Measurements from ENCODE around the gene RUBCN.

Gene RUBCN

GRCh38 chr3:197711973-197712707 lies 24.6 kb downstream of the RUBCN start (continued):
- no peak for TF ChIP-seq ZBTB6 (tag by site-specific recombination; IDR thresholded peaks at IDR 0.05)
- peak; percentile 82 for TF ChIP-seq ZNF366 (tag by site-specific recombination; conservative IDR thresholded peaks at IDR 0.05)
- no peak for TF ChIP-seq GLI2 (tag by site-specific recombination; IDR thresholded peaks at IDR 0.05; ENCODE audit: borderline replicate concordance, low read depth)
- TF ChIP-seq PRDM6 (tag by site-specific recombination; IDR thresholded peaks at IDR 0.05), result peak; percentile 20; the same call in 1 of the 2 replicates
- no peak for TF ChIP-seq ZNF704 (tag by site-specific recombination; IDR thresholded peaks at IDR 0.05)
- TF ChIP-seq ZNF513 (tag by site-specific recombination; IDR thresholded peaks at IDR 0.05), result no peak
- TF ChIP-seq ZNF600 (tag by site-specific recombination; IDR thresholded peaks at IDR 0.05), result peak; percentile 99
- peak; percentile 92 for TF ChIP-seq ZNF629 (tag by site-specific recombination; IDR thresholded peaks at IDR 0.05)
- TF ChIP-seq ZNF16 (tag by site-specific recombination; IDR thresholded peaks at IDR 0.05; ENCODE audit: low read depth), result no peak
- TF ChIP-seq ZNF707 (tag by site-specific recombination; IDR thresholded peaks at IDR 0.05), result no peak
- TF ChIP-seq ZNF785 (tag by site-specific recombination; IDR thresholded peaks at IDR 0.05), result no peak
- no peak for TF ChIP-seq ATF2 (tag by site-specific recombination; IDR thresholded peaks at IDR 0.05; ENCODE audit: low read depth)
- TF ChIP-seq SP3 (tag by site-specific recombination; IDR thresholded peaks at IDR 0.05), result no peak
- no peak for TF ChIP-seq ZNF148 (tag by site-specific recombination; IDR thresholded peaks at IDR 0.05; ENCODE audit: borderline replicate concordance)
- TF ChIP-seq ZNF658 (tag by site-specific recombination; IDR thresholded peaks at IDR 0.05), result no peak
- TF ChIP-seq ZNF664 (tag by site-specific recombination; IDR thresholded peaks at IDR 0.05), result no peak
- TF ChIP-seq KLF16 (tag by site-specific recombination; IDR thresholded peaks at IDR 0.05), result no peak
- no peak for TF ChIP-seq ZNF174 (tag by site-specific recombination; IDR thresholded peaks at IDR 0.05)
- no peak for TF ChIP-seq ZNF514 (tag by site-specific recombination; IDR thresholded peaks at IDR 0.05)
- TF ChIP-seq ZBTB48 (tag by site-specific recombination; IDR thresholded peaks at IDR 0.05), result no peak
- no peak for TF ChIP-seq ZNF544 (tag by site-specific recombination; IDR thresholded peaks at IDR 0.05)
- peak; percentile 74 for TF ChIP-seq ZEB2 (tag by site-specific recombination; IDR thresholded peaks at IDR 0.05)
- TF ChIP-seq ZNF423 (tag by site-specific recombination; IDR thresholded peaks at IDR 0.05), result no peak
- no peak for TF ChIP-seq ZBTB10 (tag by site-specific recombination; IDR thresholded peaks at IDR 0.05)
- no peak for TF ChIP-seq ZNF19 (tag by site-specific recombination; IDR thresholded peaks at IDR 0.05; ENCODE audit: low read depth)
- no peak for TF ChIP-seq ZNF362 (tag by site-specific recombination; IDR thresholded peaks at IDR 0.05)
